SK-N-SH treated with all-trans-retinoic acid at 6 μM for 48 hours (cell line): ENCODE results near the gene PACS1.

Experiments used
- ARNTL ChIP-seq: fragments of 450-650 bp; formaldehyde crosslinking; IDR thresholded peaks from 2 replicates; pipeline ENCODE4 v1.5.0; 2020; ENCODE audit warnings: low read depth, mild to moderate bottlenecking, moderate library complexity, borderline replicate concordance
- ESRRG ChIP-seq: fragments of 250-450 bp; sonication (Bioruptor Pico); IDR thresholded peaks from 2 replicates; pipeline ENCODE4 v1.6.1; 2021; ENCODE audit warnings: mild to moderate bottlenecking
- ISL1 ChIP-seq: fragments of 250-450 bp; sonication (Bioruptor Pico); IDR thresholded peaks from 2 replicates; pipeline ENCODE4 v2.1.2; 2022; ENCODE audit warnings: mild to moderate bottlenecking, moderate library complexity
- RARB ChIP-seq: fragments of 250-450 bp; sonication (Bioruptor Pico); IDR thresholded peaks from 2 replicates; pipeline ENCODE4 v1.8.0; 2021; ENCODE audit warnings: mild to moderate bottlenecking, moderate library complexity
- TOX ChIP-seq: fragments of 250-450 bp; sonication (Bioruptor Pico); IDR thresholded peaks from 2 replicates; pipeline ENCODE4 v1.8.0; 2021; ENCODE audit warnings: mild to moderate bottlenecking, moderate library complexity, borderline replicate concordance

GRCh38 chr11:66022401-66023185 is 47.5 kb upstream of the PACS1 start:
- TF ChIP-seq ARNTL = no peak
- no peak for TF ChIP-seq ESRRG (CRISPR knock-in tag)
- no peak for TF ChIP-seq ISL1
- no peak for TF ChIP-seq RARB (CRISPR knock-in tag)
- TF ChIP-seq TOX (CRISPR knock-in tag) = no peak
